Measurements from ENCODE around the gene GID8.

GID8 gene

GRCh38 chr20:62991196-62991807, 53.4 kb downstream of the GID8 start:
- no peak for DNase-seq

- no peak for DNase-seq
These were observed 53.9 kb downstream of the GID8 start for GRCh38 chr20:62991863-62992262.

GRCh38 chr20:62993856-62994494, 56.0 kb downstream of the GID8 start:
- no peak for DNase-seq

GRCh38 chr20:62994869-62995281, 56.9 kb downstream of the GID8 start:
- no peak for DNase-seq

GRCh38 chr20:62995481-62995880, 57.5 kb downstream of the GID8 start:
- no peak for DNase-seq

- DNase-seq, result no peak
These were observed 58.1 kb downstream of the GID8 start for GRCh38 chr20:62995898-62996595.

- no peak for DNase-seq
These were observed 58.6 kb downstream of the GID8 start for GRCh38 chr20:62996596-62996982.

- DNase-seq, result no peak
These were observed 59.6 kb downstream of the GID8 start for GRCh38 chr20:62997417-62998035.
